ENCODE data around the gene CTSO.

The CTSO gene

DNA sequence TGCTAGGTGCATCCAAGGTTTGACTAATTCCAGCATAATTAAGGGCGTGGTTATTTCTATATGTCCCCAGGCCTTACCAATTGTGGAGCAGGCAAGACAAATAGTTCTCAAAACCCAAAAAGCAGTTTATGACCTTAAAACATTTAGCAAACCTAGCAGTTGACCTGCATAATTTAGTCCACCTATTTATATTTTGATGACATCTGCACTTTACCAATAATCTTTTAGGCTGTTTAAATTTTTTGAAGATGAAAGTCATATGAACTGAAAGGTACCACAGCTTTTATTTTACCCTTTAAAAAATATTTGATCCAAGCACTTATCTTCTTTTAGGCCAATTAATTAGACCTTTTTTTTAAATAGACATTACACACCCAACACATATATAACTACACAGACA lies 77.8 kb downstream of the CTSO start:
- no peak for ATAC-seq
- TF ChIP-seq, protein P1, sequence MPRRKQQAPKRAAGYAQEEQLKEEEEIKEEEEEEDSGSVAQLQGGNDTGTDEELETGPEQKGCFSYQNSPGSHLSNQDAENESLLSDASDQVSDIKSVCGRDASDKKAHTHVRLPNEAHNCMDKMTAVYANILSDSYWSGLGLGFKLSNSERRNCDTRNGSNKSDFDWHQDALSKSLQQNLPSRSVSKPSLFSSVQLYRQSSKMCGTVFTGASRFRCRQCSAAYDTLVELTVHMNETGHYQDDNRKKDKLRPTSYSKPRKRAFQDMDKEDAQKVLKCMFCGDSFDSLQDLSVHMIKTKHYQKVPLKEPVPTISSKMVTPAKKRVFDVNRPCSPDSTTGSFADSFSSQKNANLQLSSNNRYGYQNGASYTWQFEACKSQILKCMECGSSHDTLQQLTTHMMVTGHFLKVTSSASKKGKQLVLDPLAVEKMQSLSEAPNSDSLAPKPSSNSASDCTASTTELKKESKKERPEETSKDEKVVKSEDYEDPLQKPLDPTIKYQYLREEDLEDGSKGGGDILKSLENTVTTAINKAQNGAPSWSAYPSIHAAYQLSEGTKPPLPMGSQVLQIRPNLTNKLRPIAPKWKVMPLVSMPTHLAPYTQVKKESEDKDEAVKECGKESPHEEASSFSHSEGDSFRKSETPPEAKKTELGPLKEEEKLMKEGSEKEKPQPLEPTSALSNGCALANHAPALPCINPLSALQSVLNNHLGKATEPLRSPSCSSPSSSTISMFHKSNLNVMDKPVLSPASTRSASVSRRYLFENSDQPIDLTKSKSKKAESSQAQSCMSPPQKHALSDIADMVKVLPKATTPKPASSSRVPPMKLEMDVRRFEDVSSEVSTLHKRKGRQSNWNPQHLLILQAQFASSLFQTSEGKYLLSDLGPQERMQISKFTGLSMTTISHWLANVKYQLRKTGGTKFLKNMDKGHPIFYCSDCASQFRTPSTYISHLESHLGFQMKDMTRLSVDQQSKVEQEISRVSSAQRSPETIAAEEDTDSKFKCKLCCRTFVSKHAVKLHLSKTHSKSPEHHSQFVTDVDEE (CRISPR knock-in tag; IDR thresholded peaks at IDR 0.05), result no peak
- TF ChIP-seq ZNF8 (CRISPR knock-in tag; IDR thresholded peaks at IDR 0.05) (no peak), ZC3H10 (CRISPR knock-in tag; IDR thresholded peaks at IDR 0.05) (no peak), OSR1 (CRISPR knock-in tag; IDR thresholded peaks at IDR 0.05) (no peak), PPARA (CRISPR knock-in tag; IDR thresholded peaks at IDR 0.05; ENCODE audit: borderline replicate concordance) (no peak), ARNTL (CRISPR knock-in tag; IDR thresholded peaks at IDR 0.05; ENCODE audit: borderline replicate concordance, low read depth) (no peak), ZFP30 (CRISPR knock-in tag; IDR thresholded peaks at IDR 0.05) (no peak), ESRRG (CRISPR knock-in tag; IDR thresholded peaks at IDR 0.05) (no peak), ZFP3 (CRISPR knock-in tag; IDR thresholded peaks at IDR 0.05) (no peak), ZNF70 (CRISPR knock-in tag; IDR thresholded peaks at IDR 0.05) (no peak), RARB (CRISPR knock-in tag; IDR thresholded peaks at IDR 0.05) (no peak), ISL1 (CRISPR knock-in tag; IDR thresholded peaks at IDR 0.05) (no peak), BACH2 (CRISPR knock-in tag; IDR thresholded peaks at IDR 0.05; ENCODE audit: borderline replicate concordance) (no peak), SNAI2 (CRISPR knock-in tag; IDR thresholded peaks at IDR 0.05) (no peak), ZNF565 (CRISPR knock-in tag; conservative IDR thresholded peaks at IDR 0.05; ENCODE audit: low read depth) (no peak)
- TF ChIP-seq, protein P2, sequence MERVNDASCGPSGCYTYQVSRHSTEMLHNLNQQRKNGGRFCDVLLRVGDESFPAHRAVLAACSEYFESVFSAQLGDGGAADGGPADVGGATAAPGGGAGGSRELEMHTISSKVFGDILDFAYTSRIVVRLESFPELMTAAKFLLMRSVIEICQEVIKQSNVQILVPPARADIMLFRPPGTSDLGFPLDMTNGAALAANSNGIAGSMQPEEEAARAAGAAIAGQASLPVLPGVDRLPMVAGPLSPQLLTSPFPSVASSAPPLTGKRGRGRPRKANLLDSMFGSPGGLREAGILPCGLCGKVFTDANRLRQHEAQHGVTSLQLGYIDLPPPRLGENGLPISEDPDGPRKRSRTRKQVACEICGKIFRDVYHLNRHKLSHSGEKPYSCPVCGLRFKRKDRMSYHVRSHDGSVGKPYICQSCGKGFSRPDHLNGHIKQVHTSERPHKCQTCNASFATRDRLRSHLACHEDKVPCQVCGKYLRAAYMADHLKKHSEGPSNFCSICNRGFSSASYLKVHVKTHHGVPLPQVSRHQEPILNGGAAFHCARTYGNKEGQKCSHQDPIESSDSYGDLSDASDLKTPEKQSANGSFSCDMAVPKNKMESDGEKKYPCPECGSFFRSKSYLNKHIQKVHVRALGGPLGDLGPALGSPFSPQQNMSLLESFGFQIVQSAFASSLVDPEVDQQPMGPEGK (CRISPR knock-in tag; IDR thresholded peaks at IDR 0.05; ENCODE audit: borderline replicate concordance), result no peak
- TF ChIP-seq, protein P3, sequence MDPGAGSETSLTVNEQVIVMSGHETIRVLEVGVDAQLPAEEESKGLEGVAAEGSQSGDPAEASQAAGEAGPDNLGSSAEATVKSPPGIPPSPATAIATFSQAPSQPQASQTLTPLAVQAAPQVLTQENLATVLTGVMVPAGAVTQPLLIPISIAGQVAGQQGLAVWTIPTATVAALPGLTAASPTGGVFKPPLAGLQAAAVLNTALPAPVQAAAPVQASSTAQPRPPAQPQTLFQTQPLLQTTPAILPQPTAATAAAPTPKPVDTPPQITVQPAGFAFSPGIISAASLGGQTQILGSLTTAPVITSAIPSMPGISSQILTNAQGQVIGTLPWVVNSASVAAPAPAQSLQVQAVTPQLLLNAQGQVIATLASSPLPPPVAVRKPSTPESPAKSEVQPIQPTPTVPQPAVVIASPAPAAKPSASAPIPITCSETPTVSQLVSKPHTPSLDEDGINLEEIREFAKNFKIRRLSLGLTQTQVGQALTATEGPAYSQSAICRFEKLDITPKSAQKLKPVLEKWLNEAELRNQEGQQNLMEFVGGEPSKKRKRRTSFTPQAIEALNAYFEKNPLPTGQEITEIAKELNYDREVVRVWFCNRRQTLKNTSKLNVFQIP (CRISPR knock-in tag; IDR thresholded peaks at IDR 0.05; ENCODE audit: borderline replicate concordance, low read depth), result no peak
- TF ChIP-seq, protein P4, sequence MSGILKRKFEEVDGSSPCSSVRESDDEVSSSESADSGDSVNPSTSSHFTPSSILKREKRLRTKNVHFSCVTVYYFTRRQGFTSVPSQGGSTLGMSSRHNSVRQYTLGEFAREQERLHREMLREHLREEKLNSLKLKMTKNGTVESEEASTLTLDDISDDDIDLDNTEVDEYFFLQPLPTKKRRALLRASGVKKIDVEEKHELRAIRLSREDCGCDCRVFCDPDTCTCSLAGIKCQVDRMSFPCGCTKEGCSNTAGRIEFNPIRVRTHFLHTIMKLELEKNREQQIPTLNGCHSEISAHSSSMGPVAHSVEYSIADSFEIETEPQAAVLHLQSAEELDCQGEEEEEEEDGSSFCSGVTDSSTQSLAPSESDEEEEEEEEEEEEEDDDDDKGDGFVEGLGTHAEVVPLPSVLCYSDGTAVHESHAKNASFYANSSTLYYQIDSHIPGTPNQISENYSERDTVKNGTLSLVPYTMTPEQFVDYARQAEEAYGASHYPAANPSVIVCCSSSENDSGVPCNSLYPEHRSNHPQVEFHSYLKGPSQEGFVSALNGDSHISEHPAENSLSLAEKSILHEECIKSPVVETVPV (CRISPR knock-in tag; IDR thresholded peaks at IDR 0.05), result no peak

Measured in SK-N-SH treated with all-trans-retinoic acid at 6 μM for 48 hours (cell line).